IMR-90 (cell line): ENCODE data around the gene MREG. TPM values are rescaled to one million over a fixed set of nuclear protein-coding genes. Genes with fewer than 3 reads are reported as not detected.

Source experiments
- ATAC-seq: fragments of 200-7000 bp; cut with Tn5 transposase; 2 replicates; pipeline ENCODE4 v1.9.1; 2020; ENCODE audit warnings: low read depth, mild to moderate bottlenecking, moderate library complexity
- BruUV-seq: library from RNA; stranded (reverse); fragments of 400-500 nt; replicated peaks from 2 replicates; lab custom pipeline; 2021; lab: Mats Ljungman, UMichigan
- CTCF ChIA-PET: fragments of 300-600 bp; formaldehyde crosslinking; extraction: SDS; loops from one replicate; lab custom pipeline; 2021; ENCODE audit warnings: antibody characterized with exemption; lab: Yijun Ruan, JAX
- POLR2A ChIA-PET: fragments of 300-600 bp; sonication (Branson Sonifier 250); formaldehyde crosslinking; loops from one replicate; lab custom pipeline; 2022; ENCODE audit warnings: antibody characterized with exemption; ENCODE audit not compliant: unreplicated experiment; lab: Charles Lee
- DNase-seq: peaks from one replicate; pipeline ENCODE4 v3.0.0; 2013
- H2AFZ ChIP-seq: replicated peaks from 2 replicates; pipeline ENCODE3; 2013; ENCODE audit warnings: low read length, mild to moderate bottlenecking; ENCODE audit not compliant: poor library complexity
- H2AK5ac ChIP-seq: 2 replicates; pipeline ENCODE4 v1.6.1; 2013; ENCODE audit warnings: low read depth, low read length, inconsistent platforms
- H2AK9ac ChIP-seq: replicated peaks from 2 replicates; pipeline ENCODE3; 2013; ENCODE audit warnings: mild to moderate bottlenecking, low read depth, low read length, moderate library complexity; ENCODE audit not compliant: poor library complexity
- H2BK120ac ChIP-seq: 2 replicates; pipeline ENCODE4 v1.6.1; 2013; ENCODE audit warnings: low read depth, low read length, inconsistent platforms
- H2BK15ac ChIP-seq: 3 replicates; pipeline ENCODE4 v1.6.1; 2013; ENCODE audit warnings: low read depth, low read length, inconsistent platforms
- H2BK20ac ChIP-seq: 2 replicates; pipeline ENCODE4 v1.6.1; 2013; ENCODE audit warnings: low read depth, mild to moderate bottlenecking, inconsistent platforms, low read length, moderate library complexity
- H2BK5ac ChIP-seq: 2 replicates; pipeline ENCODE4 v1.6.1; 2013; ENCODE audit warnings: mild to moderate bottlenecking, low read depth, low read length, inconsistent platforms; ENCODE audit not compliant: poor library complexity, severe bottlenecking
- H3K14ac ChIP-seq: replicated peaks from 2 replicates; pipeline ENCODE4 v1.6.1; 2013; ENCODE audit warnings: low read depth, low read length, inconsistent platforms
- H3K18ac ChIP-seq: 2 replicates; pipeline ENCODE4 v1.6.1; 2013; ENCODE audit warnings: low read depth, low read length, control low read depth
- H3K23ac ChIP-seq: 2 replicates; pipeline ENCODE4 v1.6.1; 2013; ENCODE audit warnings: low read depth, low read length, inconsistent platforms
- H3K27ac ChIP-seq: 2 replicates; pipeline ENCODE4 v1.5.1; 2013; ENCODE audit warnings: mild to moderate bottlenecking, control low read depth, low read length; ENCODE audit not compliant: insufficient read depth
- H3K27me3 ChIP-seq: 2 replicates; pipeline ENCODE4 v1.6.1; 2013; ENCODE audit warnings: low read length; ENCODE audit not compliant: control insufficient read depth, insufficient read depth
- H3K36me3 ChIP-seq: 2 replicates; pipeline ENCODE4 v1.6.1; 2013; ENCODE audit warnings: low read length, mixed read lengths; ENCODE audit not compliant: control insufficient read depth, insufficient read depth
- H3K4ac ChIP-seq: 2 replicates; pipeline ENCODE4 v1.6.1; 2013; ENCODE audit warnings: low read depth, low read length, inconsistent platforms
- H3K4me1 ChIP-seq: 2 replicates; pipeline ENCODE4 v1.6.1; 2013; ENCODE audit warnings: low read length, mixed read lengths; ENCODE audit not compliant: control insufficient read depth, insufficient read depth
- H3K4me2 ChIP-seq: 2 replicates; pipeline ENCODE4 v1.6.1; 2013; ENCODE audit warnings: low read depth, mild to moderate bottlenecking, control low read depth, low read length, moderate library complexity
- H3K4me3 ChIP-seq: 2 replicates; pipeline ENCODE4 v1.5.1; 2013; ENCODE audit warnings: low read depth, mild to moderate bottlenecking, control low read depth, low read length, moderate library complexity; ENCODE audit not compliant: insufficient read depth
- H3K56ac ChIP-seq: 2 replicates; pipeline ENCODE4 v1.6.1; 2013; ENCODE audit warnings: low read length, inconsistent platforms; ENCODE audit not compliant: insufficient read depth; ENCODE audit errors: extremely low read depth
- H3K79me1 ChIP-seq, 2 experiments: 2 replicates each; pipeline ENCODE4 v1.6.1; 2013; ENCODE audit warnings: low read length in 2 of 2, inconsistent platforms in 1 of 2, low read depth in 1 of 2
- H3K9ac ChIP-seq: 2 replicates; pipeline ENCODE4 v1.6.1; 2013; ENCODE audit warnings: low read depth, low read length, control low read depth
- H3K9me1 ChIP-seq: 2 replicates; pipeline ENCODE4 v1.6.1; 2013; ENCODE audit warnings: low read length, inconsistent platforms; ENCODE audit not compliant: insufficient read depth
- H3K9me3 ChIP-seq: 2 replicates; pipeline ENCODE4 v1.6.1; 2013; ENCODE audit warnings: low read length; ENCODE audit not compliant: control insufficient read depth, insufficient read depth
- H4K20me1 ChIP-seq: 2 replicates; pipeline ENCODE4 v1.6.1; 2013; ENCODE audit warnings: low read length, inconsistent platforms; ENCODE audit not compliant: insufficient read depth
- H4K5ac ChIP-seq: 2 replicates; pipeline ENCODE4 v1.6.1; 2013; ENCODE audit warnings: mild to moderate bottlenecking, low read depth, low read length, control low read depth
- H4K8ac ChIP-seq, 2 experiments: 2 replicates each; pipeline ENCODE4 v1.6.1; 2013; ENCODE audit warnings: low read depth in 2 of 2, low read length in 2 of 2, control low read depth in 1 of 2, inconsistent platforms in 1 of 2
- H4K91ac ChIP-seq: 2 replicates; pipeline ENCODE4 v1.6.1; 2013; ENCODE audit warnings: low read depth, low read length, inconsistent platforms; ENCODE audit not compliant: insufficient read depth
- BHLHE40 ChIP-seq: fragments of 150-350 bp; IDR thresholded peaks from 2 replicates; pipeline ENCODE4 v1.6.1; 2016; ENCODE audit warnings: mild to moderate bottlenecking, low read depth, low read length
- CHD1 ChIP-seq: IDR thresholded peaks from 2 replicates; pipeline ENCODE4 v1.6.1; 2012; ENCODE audit warnings: low read depth, low read length, improper control_type of control experiment
- MAFK ChIP-seq: IDR thresholded peaks from 2 replicates; pipeline ENCODE4 v1.6.1; 2012; ENCODE audit warnings: low read depth, low read length, improper control_type of control experiment
- MAZ ChIP-seq: IDR thresholded peaks from 2 replicates; pipeline ENCODE4 v1.6.1; 2012; ENCODE audit warnings: low read depth, mild to moderate bottlenecking, low read length, improper control_type of control experiment, moderate library complexity, borderline replicate concordance
- MXI1 ChIP-seq: IDR thresholded peaks from 2 replicates; pipeline ENCODE4 v1.6.1; 2012; ENCODE audit warnings: low read depth, mild to moderate bottlenecking, low read length, moderate library complexity, borderline replicate concordance
- RCOR1 ChIP-seq: IDR thresholded peaks from 2 replicates; pipeline ENCODE4 v1.6.1; 2012; ENCODE audit warnings: mild to moderate bottlenecking, low read length, improper control_type of control experiment; ENCODE audit not compliant: insufficient replicate concordance
- RFX5 ChIP-seq: IDR thresholded peaks from 2 replicates; pipeline ENCODE4 v1.8.0; 2012; ENCODE audit warnings: low read depth, mild to moderate bottlenecking, low read length, moderate library complexity
- SMC3 ChIP-seq: fragments of 150-350 bp; IDR thresholded peaks from 2 replicates; pipeline ENCODE4 v1.6.1; 2016; ENCODE audit warnings: low read depth, mild to moderate bottlenecking, antibody characterized with exemption, low read length, moderate library complexity
- WGBS, 2 experiments: methylation state at CpG; one replicate each; pipeline versions ENCODE4 v1.1.5 to v1.1.7; 2013; ENCODE audit warnings: missing lambda C conversion rate in 2 of 2; ENCODE audit not compliant: insufficient read length in 1 of 2; ENCODE audit errors: extremely low coverage in 2 of 2; 5-methylcytosine and 5-hydroxymethylcytosine counted together
- dilution Hi-C: fragments of 300-500 bp; cut with HindIII; formaldehyde crosslinking; loops from one replicate; pipeline ENCODE4 v1.14.3; 2018; ENCODE audit warnings: low sequenced_read_pairs; ENCODE audit not compliant: unreplicated experiment
- in situ Hi-C: fragments of 300-500 bp; cut with MboI; formaldehyde crosslinking; loops from 3 replicates; pipeline ENCODE4 v1.14.3; 2019; ENCODE audit warnings: low sequenced_read_pairs, inconsistent platforms, mixed read lengths
- intact Hi-C: fragments of 100-400 bp; cut with micrococcal nuclease; formaldehyde crosslinking; loops from 2 replicates; pipeline ENCODE4 v1.10.0; 2022
- polyA plus RNA-seq, 3 experiments: library from polyadenylated mRNA; depleted of rRNA; stranded (reverse); fragments of >200 nt; gene quantifications; 2 replicates each; pipeline ENCODE4 v1.2.3, GENCODE V29; 2012; ENCODE audit warnings: low replicate concordance in 1 of 3
- total RNA-seq: library from RNA; depleted of rRNA; stranded (reverse); fragments of >200 nt; gene quantifications from 2 replicates; pipeline ENCODE4 v1.2.3, GENCODE V29; 2012

Gene MREG
- total and polyA plus RNA-seq, 2 of the 4 experiments (the other 2 are of a cell fraction) = 1.0 to 1.8 TPM

- TF ChIP-seq RFX5 = no peak
These were observed 82.0 kb downstream of the MREG start (continued) for GRCh38 chr2:215931256-215931903.

- no TSS peak for BruUV-seq
- ChIA-PET CTCF (interaction anchor here (0.6 to 1.9 kb wide), 8 partner anchors 9 to 1118 kb away, joined by 3 to 7 read pairs (median 3); no protein-coding TSS in a partner anchor), POLR2A (no interaction called here)
- no peak overlapping the region for H2AK9ac ChIP-seq
- H3K23ac ChIP-seq = no peak overlapping the region
- H4K91ac ChIP-seq = no peak overlapping the region
- H2AFZ ChIP-seq = no peak overlapping the region
- H3K27ac ChIP-seq = no peak overlapping the region
- TF ChIP-seq CHD1 (no peak), MAZ (no peak), RCOR1 (no peak), MAFK (no peak), RFX5 (no peak), MXI1 (no peak), SMC3 (no peak), BHLHE40 (no peak)
- no peak overlapping the region for H3K56ac ChIP-seq
- no CpG with 5 or more reads among the region's 8 CpGs for WGBS, 2 experiments
- H3K36me3 ChIP-seq = no peaks in the 10 kb centered on the region
- H2AK5ac ChIP-seq = peak overlapping the region; percentile 25; the same call in 1 of the 2 replicates
- in situ Hi-C loops (loop anchor here (10.0 to 25.0 kb wide), 2 partner anchors 966 to 1118 kb away; partner anchors contain the start of gene BARD1), dilution Hi-C loops (no loop called here), intact Hi-C loops (loop anchor here (2.0 to 10.0 kb wide), 3 partner anchors 656 to 1126 kb away; partner anchors contain the start of gene BARD1)
- H3K4me3 ChIP-seq = no peak overlapping the region
- no peak overlapping the region for H2BK5ac ChIP-seq
- peaks cover 8% of the 10 kb centered on the region for H3K4me1 ChIP-seq
- H3K4me2 ChIP-seq = peak overlapping the region; percentile 37; the same call in 1 of the 2 replicates
- no peak overlapping the region for H4K5ac ChIP-seq
- peaks cover 5% of the 10 kb centered on the region; the same call in 1 of the 2 replicates for H3K9me1 ChIP-seq
- ATAC-seq (peak; percentile 52), DNase-seq (peak; percentile 48)
- H3K18ac ChIP-seq = peak overlapping the region; percentile 25; the same call in 1 of the 2 replicates
- no peaks in the 10 kb centered on the region for H3K27me3 ChIP-seq
- H2BK15ac ChIP-seq = no peak overlapping the region
- no peaks in the 10 kb centered on the region for H4K20me1 ChIP-seq
- no peaks in the 10 kb centered on the region for H3K9me3 ChIP-seq
- no peaks in the 10 kb centered on the region for H3K79me1 ChIP-seq
- no peak overlapping the region for H3K9ac ChIP-seq
- H3K14ac ChIP-seq = no peak overlapping the region
- no peak overlapping the region for H2BK120ac ChIP-seq
- no peak overlapping the region for H3K4ac ChIP-seq
- peak overlapping the region; percentile 57; the same call in 1 of the 2 replicates for H2BK20ac ChIP-seq
- 0 out of 4 replicates have a peak overlapping the region, but pooled peaks of 1 of the 2 experiments have one; percentile 26 for H4K8ac ChIP-seq
These were observed 82.7 kb downstream of the MREG start for GRCh38 chr2:215930505-215931253.
